PC-9 (cell line): ENCODE data around the gene TMEM30B. TPM values are rescaled to one million over a fixed set of nuclear protein-coding genes. Genes with fewer than 3 reads are reported as not detected.

Experiments
- Bru-seq: library from RNA; stranded (reverse); fragments of 400-500 nt; gene quantifications from one replicate; lab custom pipeline; 2021; lab: Mats Ljungman, UMichigan
- BruChase-seq, 2 experiments: library from RNA; stranded (reverse); fragments of 400-500 nt; gene quantifications; one replicate each; lab custom pipeline; 2021; lab: Mats Ljungman, UMichigan
- BruUV-seq: library from RNA; stranded (reverse); fragments of 400-500 nt; replicated peaks from 2 replicates; lab custom pipeline; 2021; lab: Mats Ljungman, UMichigan
- CTCF ChIA-PET: fragments of 300-600 bp; sonication (Branson Sonifier 250); formaldehyde crosslinking; loops from one replicate; lab custom pipeline; 2022; ENCODE audit warnings: antibody characterized with exemption; lab: Charles Lee
- POLR2A ChIA-PET: fragments of 300-600 bp; sonication (Branson Sonifier 250); formaldehyde crosslinking; loops from one replicate; lab custom pipeline; 2022; ENCODE audit warnings: antibody characterized with exemption; ENCODE audit not compliant: unreplicated experiment; lab: Charles Lee
- DNase-seq, 2 experiments: peaks; one replicate each; pipeline versions ENCODE4 v3.0.0 to v3.0.0-alpha.2; 2015 to 2022; ENCODE audit warnings: mixed read lengths in 1 of 2
- H2AFZ ChIP-seq: fragments of 200-600 bp; sonication (generic); 2 replicates; pipeline ENCODE4 v1.8.1; 2017; ENCODE audit warnings: antibody characterized with exemption
- H3F3A ChIP-seq: fragments of 200-600 bp; sonication (generic); 2 replicates; pipeline ENCODE4 v1.8.1; 2017; ENCODE audit warnings: antibody characterized with exemption, mild to moderate bottlenecking, low read depth; ENCODE audit not compliant: insufficient read depth
- H3K27ac ChIP-seq: fragments of 200-600 bp; sonication (generic); 2 replicates; pipeline ENCODE4 v1.6.1; 2016; ENCODE audit warnings: mixed run types
- H3K27me3 ChIP-seq: fragments of 200-600 bp; sonication (generic); 2 replicates; pipeline ENCODE4 v1.6.1; 2016; ENCODE audit warnings: low read depth, mixed run types; ENCODE audit not compliant: insufficient read depth
- H3K36me3 ChIP-seq: fragments of 200-600 bp; sonication (generic); 2 replicates; pipeline ENCODE4 v1.6.1; 2016; ENCODE audit warnings: low read depth, mixed run types
- H3K4me1 ChIP-seq: fragments of 200-600 bp; sonication (generic); replicated peaks from 2 replicates; pipeline ENCODE4 v1.6.1; 2016; ENCODE audit warnings: mixed run types; ENCODE audit not compliant: insufficient read depth
- H3K4me2 ChIP-seq: fragments of 200-600 bp; sonication (generic); 2 replicates; pipeline ENCODE4 v1.6.1; 2017; ENCODE audit warnings: mixed run types
- H3K4me3 ChIP-seq: fragments of 200-600 bp; sonication (generic); 2 replicates; pipeline ENCODE4 v1.6.1; 2016; ENCODE audit warnings: mixed run types
- H3K79me2 ChIP-seq: fragments of 200-600 bp; sonication (generic); 2 replicates; pipeline ENCODE4 v1.6.1; 2017; ENCODE audit warnings: low read depth, mixed run types
- H3K9me2 ChIP-seq: fragments of 200-600 bp; sonication (generic); 2 replicates; pipeline ENCODE4 v1.8.1; 2017; ENCODE audit warnings: mild to moderate bottlenecking; ENCODE audit not compliant: insufficient read depth
- H3K9me3 ChIP-seq: fragments of 200-600 bp; sonication (generic); 2 replicates; pipeline ENCODE4 v1.8.1; 2016; ENCODE audit warnings: low read depth; ENCODE audit not compliant: insufficient read depth
- H4K20me1 ChIP-seq: fragments of 200-600 bp; sonication (generic); 2 replicates; pipeline ENCODE4 v1.8.1; 2017; ENCODE audit not compliant: insufficient read depth
- CTCF ChIP-seq: fragments of 200-600 bp; sonication (generic); conservative IDR thresholded peaks from 2 replicates; pipeline ENCODE4 v1.6.1; 2017; ENCODE audit warnings: mixed run types, antibody characterized with exemption, mild to moderate bottlenecking, moderate library complexity
- EZH2 ChIP-seq: fragments of 200-600 bp; sonication (generic); IDR thresholded peaks from 2 replicates; pipeline ENCODE4 v1.8.0; 2017; ENCODE audit warnings: antibody characterized with exemption, low read depth
- intact Hi-C: fragments of 100-400 bp; cut with micrococcal nuclease; formaldehyde crosslinking; loops from one replicate; pipeline ENCODE4 v1.10.0; 2022; ENCODE audit not compliant: unreplicated experiment
- long read RNA-seq: library from polyadenylated mRNA; stranded (forward); transcript quantifications from one replicate; pipeline ENCODE4 v2.0.0, GENCODE V29; 2022
- total RNA-seq: library from RNA; stranded (reverse); gene quantifications from 2 replicates; pipeline ENCODE4 v1.2.3, GENCODE V29; 2021

Gene TMEM30B
- total RNA-seq, result 15.2 and 19.6 TPM in 2 replicates
- percentile 85 among the genes with signal in this experiment for Bru-seq, nascent RNA
- percentile 97 among the genes with signal in this experiment for BruChase-seq, experiment 1, labeled RNA remaining after a 2-hour chase
- percentile 98 among the genes with signal in this experiment for BruChase-seq, experiment 2, labeled RNA remaining after a 6-hour chase
- long read RNA-seq, full-length matches to known transcripts, result 67 of 67 reads
- long read RNA-seq, partial matches to known transcripts, result 0 of 67 reads
- long read RNA-seq, other reads (novel, unspliced or antisense), result 0 of 67 reads

- TF ChIP-seq CTCF (no peak), EZH2 (no peak)
- H2AFZ ChIP-seq, result peak within 1 kb of the TSS; percentile 90
- no peaks in the 10 kb centered on the region for H3K9me3 ChIP-seq
- peaks cover 48% of the 10 kb centered on the region for H3K4me1 ChIP-seq
- peaks cover 19% of the 10 kb centered on the region for H4K20me1 ChIP-seq
- peaks cover 30% of the 10 kb centered on the region for H3F3A ChIP-seq
- CTCF ChIA-PET, result interaction anchor here (0.6 to 1.8 kb wide), 9 partner anchors 12 to 950 kb away, joined by 3 to 9 read pairs (median 6); partner anchors contain the start of gene PRKCH
- H3K9me2 ChIP-seq, result no peaks in the 10 kb centered on the region
- no TSS peak for BruUV-seq
- no peaks in the 10 kb centered on the region for H3K36me3 ChIP-seq
- peak within 1 kb of the TSS; percentile 98 for H3K4me2 ChIP-seq
- H3K4me3 ChIP-seq, result peak within 1 kb of the TSS; percentile 93
- H3K79me2 ChIP-seq, result peaks cover 46% of the 10 kb centered on the region
- POLR2A ChIA-PET, result interaction anchor here (0.5 to 0.6 kb wide), 8 partner anchors 9 to 1056 kb away, joined by 3 to 9 read pairs (median 5); no protein-coding TSS in a partner anchor
- peak; percentile 98 for DNase-seq
- no peaks in the 10 kb centered on the region for H3K27me3 ChIP-seq
- peak within 1 kb of the TSS; percentile 86 for H3K27ac ChIP-seq
- intact Hi-C loops, result loop anchor here (5.0 to 10.0 kb wide), 2 partner anchors 927 to 1411 kb away; no protein-coding TSS in a partner anchor
Observed at GRCh38 chr14:61281186-61281947, at the start of gene TMEM30B. TMEM30B (minus strand) TSS chr14:61281338; CDS start chr14:61281147, 191 bp downstream.

- Histone ChIP-seq H3K27me3 (no peaks in the 10 kb centered on the region), H3K4me2 (no peak overlapping the region), H3K9me2 (no peaks in the 10 kb centered on the region), H3K27ac (no peak overlapping the region), H3K9me3 (peaks cover 4% of the 10 kb centered on the region; the same call in 1 of the 2 replicates), H3F3A (no peaks in the 10 kb centered on the region; the same call in none of the 2 replicates), H3K4me3 (no peak overlapping the region), H3K79me2 (peaks cover 92% of the 10 kb centered on the region), H2AFZ (no peak overlapping the region), H4K20me1 (no peaks in the 10 kb centered on the region; the same call in 1 of the 2 replicates), H3K4me1 (peaks cover 18% of the 10 kb centered on the region; the same call in 1 of the 2 replicates), H3K36me3 (peaks cover 12% of the 10 kb centered on the region; the same call in 1 of the 2 replicates)
- POLR2A ChIA-PET, result no interaction called here
- TF ChIP-seq EZH2 (no peak), CTCF (no peak)
- DNase-seq, result no peak
- intact Hi-C loops, result no loop called here
- CTCF ChIA-PET, result interaction anchor here (0.6 kb wide), 1 partner anchor 250 kb away, joined by 4 read pairs; no protein-coding TSS in a partner anchor
- no TSS peak for BruUV-seq
Observed at GRCh38 chr14:61330511-61330910, 49.4 kb upstream of the TMEM30B start.

GRCh38 chr14:61329478-61330051 is 48.4 kb upstream of the TMEM30B start:
- Histone ChIP-seq H3K4me3 (no peak overlapping the region), H3F3A (no peaks in the 10 kb centered on the region; the same call in none of the 2 replicates), H3K36me3 (peaks cover 20% of the 10 kb centered on the region; the same call in 1 of the 2 replicates), H3K79me2 (peaks cover 94% of the 10 kb centered on the region), H3K27ac (no peak overlapping the region), H3K4me1 (peaks cover 26% of the 10 kb centered on the region), H4K20me1 (no peaks in the 10 kb centered on the region; the same call in 1 of the 2 replicates), H3K9me2 (no peaks in the 10 kb centered on the region), H3K27me3 (no peaks in the 10 kb centered on the region), H2AFZ (no peak overlapping the region), H3K9me3 (peaks cover 9% of the 10 kb centered on the region), H3K4me2 (no peak overlapping the region)
- ChIA-PET CTCF (interaction anchor here (0.6 kb wide), 1 partner anchor 277 kb away, joined by 3 read pairs; no protein-coding TSS in a partner anchor), POLR2A (no interaction called here)
- no TSS peak for BruUV-seq
- TF ChIP-seq EZH2 (no peak), CTCF (no peak)
- intact Hi-C loops, result no loop called here
- no peak for DNase-seq
